Tibial nerve (tissue), 4 donors: ENCODE data around the gene OR51E1. TPM values are rescaled to one million over a fixed set of nuclear protein-coding genes. Genes with fewer than 3 reads are reported as not detected.

Source experiments
- DNase-seq, 2 donors: peaks; one replicate each; pipeline ENCODE4 v3.0.0-alpha.2; 2019; ENCODE audit warnings: low spot score in 2 of 2
- H3K27ac ChIP-seq, 4 donors: fragments of 200-600 bp; sonication (generic) in 3 of 4; one replicate each; pipeline ENCODE4 v1.5.1; 2017 to 2019; ENCODE audit warnings: mild to moderate bottlenecking in 1 of 4
- H3K27me3 ChIP-seq, 2 donors: fragments of 200-600 bp; sonication (generic) in 1 of 2; one replicate each; pipeline versions ENCODE4 v1.5.1 to v1.6.0; 2017 to 2019
- H3K36me3 ChIP-seq, 3 donors: fragments of 200-600 bp; sonication (generic); one replicate each; pipeline ENCODE4 v1.5.1; 2018 to 2019
- H3K4me1 ChIP-seq, 4 donors: fragments of 200-600 bp; sonication (generic) in 3 of 4; one replicate each; pipeline ENCODE4 v1.5.1; 2017 to 2019
- H3K4me3 ChIP-seq, 4 donors: fragments of 200-600 bp; sonication (generic) in 3 of 4; one replicate each; pipeline ENCODE4 v1.5.1; 2017 to 2019; ENCODE audit warnings: mild to moderate bottlenecking in 1 of 4, moderate library complexity in 1 of 4
- H3K9me3 ChIP-seq, 4 donors: fragments of 200-600 bp; sonication (generic) in 3 of 4; one replicate each; pipeline ENCODE4 v1.5.1; 2017 to 2019
- CTCF ChIP-seq, 5 experiments: fragments of 200-600 bp in 3 of 5; fragments of 450-650 bp in 2 of 5; sonication (generic) in 3 of 5; IDR thresholded peaks; one replicate each; pipeline ENCODE4 v1.5.1; 2016 to 2019; ENCODE audit warnings: antibody characterized with exemption in 5 of 5, mild to moderate bottlenecking in 3 of 5, moderate library complexity in 2 of 5
- EP300 ChIP-seq, 2 donors: sonication (generic); formaldehyde crosslinking; IDR thresholded peaks; one replicate each; pipeline ENCODE4 v1.6.1; 2017; ENCODE audit warnings: antibody characterized with exemption in 2 of 2, mild to moderate bottlenecking in 1 of 2
- POLR2A ChIP-seq, 2 donors: fragments of 450-650 bp; IDR thresholded peaks; one replicate each; pipeline ENCODE4 v1.6.1; 2017; ENCODE audit warnings: antibody characterized with exemption in 2 of 2, mild to moderate bottlenecking in 2 of 2, moderate library complexity in 2 of 2
- WGBS, 2 donors: methylation state at CpG; one replicate each; pipeline ENCODE4 v1.1.5; 2018; 5-methylcytosine and 5-hydroxymethylcytosine counted together
- total RNA-seq, 4 donors: library from RNA; depleted of rRNA; stranded (reverse); fragments of >200 nt; gene quantifications; one replicate each; pipeline ENCODE4 v1.1.0, GENCODE V29; 2016

OR51E1 gene
- total RNA-seq, 4 donors from 2014 or later: 0.21 to 0.39 (median 0.26) TPM

GRCh38 chr11:4697585-4697984, 53.8 kb downstream of the OR51E1 start, which contains the start of gene OR51E2:
Gene OR51E2, minus strand, starts transcription at chr11:4697853. Its CDS starts 15,142 bp downstream, at chr11:4682711.
- Histone ChIP-seq H3K9me3 (no peaks in the 10 kb centered on the region), H3K4me1 (peaks cover 0 to 3% (median 0%) of the 10 kb centered on the region in 4 donors), H3K4me3 (no peak within 1 kb of the TSS), H3K36me3 (no peaks in the 10 kb centered on the region), H3K27ac (no peak within 1 kb of the TSS), H3K27me3 (no peaks in the 10 kb centered on the region)
- DNase-seq: no peak
- 37 to 50% methylated on average over 3 of the region's 3 CpGs for WGBS, 2 donors
- no peak for TF ChIP-seq EP300 (IDR thresholded peaks at IDR 0.05)
- no peak for TF ChIP-seq CTCF (IDR thresholded peaks at IDR 0.05)
- TF ChIP-seq POLR2A (IDR thresholded peaks at IDR 0.05): no peak

DNA sequence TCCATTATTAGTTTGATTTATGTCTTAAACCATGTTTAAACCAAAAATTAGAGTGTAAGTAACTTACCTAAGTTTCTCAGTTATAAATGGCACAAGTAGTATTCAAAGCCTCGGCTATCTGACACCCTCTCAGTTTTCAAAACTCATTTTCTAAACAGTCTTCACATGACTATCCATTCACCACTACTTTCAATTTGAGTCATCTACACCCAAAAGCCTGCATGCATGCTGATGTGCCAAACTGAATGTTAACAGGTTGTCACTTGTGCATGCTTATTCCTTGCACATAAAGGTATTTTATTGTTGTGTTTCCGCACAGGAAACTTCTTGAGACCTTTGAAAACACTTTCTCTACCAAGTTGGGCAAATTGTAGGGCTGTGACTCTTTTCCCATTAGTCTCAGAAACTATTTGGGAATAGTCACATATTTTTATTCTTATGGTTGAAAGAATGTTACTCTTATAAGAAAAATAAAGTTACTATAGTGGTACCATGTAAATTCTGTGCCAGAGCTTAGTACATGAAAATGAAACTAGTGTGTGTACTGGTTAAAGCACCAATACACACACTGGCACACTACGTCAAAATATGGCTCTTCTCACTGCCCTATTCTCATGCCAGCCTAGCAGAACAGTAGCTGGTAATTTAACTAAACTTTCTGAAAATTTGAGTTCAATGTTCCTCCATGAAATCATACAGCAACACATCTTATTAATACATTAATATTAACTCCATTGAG, 56.1 kb downstream of the OR51E1 start:
- no peak for TF ChIP-seq EP300 (IDR thresholded peaks at IDR 0.05)
- TF ChIP-seq POLR2A (IDR thresholded peaks at IDR 0.05): no peak
- no peak for TF ChIP-seq CTCF (IDR thresholded peaks at IDR 0.05)
- no peaks in the 10 kb centered on the region for H3K9me3 ChIP-seq
- no peak overlapping the region for H3K27ac ChIP-seq
- H3K4me1 ChIP-seq: peaks cover 0 to 2% (median 0%) of the 10 kb centered on the region in 4 donors
- 90% methylated on average over 3 of the region's 3 CpGs for WGBS, 2 donors
- H3K36me3 ChIP-seq: no peaks in the 10 kb centered on the region
- no peak overlapping the region for H3K4me3 ChIP-seq
- DNase-seq: no peak
- no peaks in the 10 kb centered on the region for H3K27me3 ChIP-seq

- H3K4me1 ChIP-seq: no peaks in the 10 kb centered on the region
- H3K9me3 ChIP-seq: no peaks in the 10 kb centered on the region
- no peaks in the 10 kb centered on the region for H3K27me3 ChIP-seq
- no peak overlapping the region for H3K4me3 ChIP-seq
- no peak for TF ChIP-seq CTCF (IDR thresholded peaks at IDR 0.05)
- TF ChIP-seq POLR2A (IDR thresholded peaks at IDR 0.05): no peak
- TF ChIP-seq EP300 (IDR thresholded peaks at IDR 0.05): no peak
- H3K36me3 ChIP-seq: no peaks in the 10 kb centered on the region
- no peak for DNase-seq
- WGBS, 2 donors: 66 to 79% methylated on average over 1 of the region's 1 CpG
- H3K27ac ChIP-seq: no peak overlapping the region
These were observed 56.6 kb downstream of the OR51E1 start for GRCh38 chr11:4700436-4700820.

DNA sequence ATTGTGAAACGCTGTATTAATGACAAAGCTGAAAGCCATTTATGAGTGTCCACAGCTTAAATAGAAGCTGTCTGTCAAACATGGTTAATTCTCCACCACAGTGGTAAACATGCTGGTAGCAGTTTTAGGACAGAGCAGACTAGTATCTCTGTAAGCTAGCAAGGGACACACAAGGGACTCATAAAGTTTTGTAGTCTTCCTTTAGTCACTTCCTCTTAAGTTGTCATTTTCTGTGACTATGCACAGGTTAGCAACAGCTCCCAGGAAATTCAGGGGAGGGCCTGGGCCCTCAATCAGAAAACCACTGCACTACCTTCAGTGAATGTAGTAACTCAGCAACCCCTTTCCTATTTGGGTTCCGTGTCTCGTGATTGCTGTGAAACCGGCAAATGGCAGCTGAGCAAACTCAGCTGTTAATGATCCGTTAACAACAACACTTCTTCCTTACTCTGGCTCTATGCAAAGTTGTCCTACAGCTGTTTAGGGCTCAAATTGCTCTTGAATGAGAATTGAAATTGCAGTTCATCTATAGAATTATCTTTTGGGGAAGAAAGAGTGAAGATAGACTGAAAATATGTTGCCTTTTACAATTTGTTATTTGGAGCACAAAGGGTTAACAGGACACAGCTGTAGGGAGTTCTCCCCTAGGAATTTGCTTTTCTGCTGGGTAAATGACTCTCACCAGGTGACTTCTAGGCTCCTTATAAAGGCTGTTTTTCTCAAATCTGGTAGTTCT, 60.4 kb downstream of the OR51E1 start, which contains the start of gene MMP26:
TSS of gene MMP26 (plus strand) at position 731 of the 736 bp plus-strand sequence.
- no peak for TF ChIP-seq POLR2A (IDR thresholded peaks at IDR 0.05)
- TF ChIP-seq EP300 (IDR thresholded peaks at IDR 0.05): no peak
- no peak for TF ChIP-seq CTCF (IDR thresholded peaks at IDR 0.05)
- H3K27me3 ChIP-seq: no peaks in the 10 kb centered on the region
- H3K4me1 ChIP-seq: no peaks in the 10 kb centered on the region
- H3K27ac ChIP-seq: no peak within 1 kb of the TSS
- H3K36me3 ChIP-seq: no peaks in the 10 kb centered on the region
- DNase-seq: no peak
- no peak within 1 kb of the TSS for H3K4me3 ChIP-seq
- no peaks in the 10 kb centered on the region for H3K9me3 ChIP-seq
- WGBS, 2 donors: 32 to 35% methylated on average over 5 of the region's 5 CpGs

DNA sequence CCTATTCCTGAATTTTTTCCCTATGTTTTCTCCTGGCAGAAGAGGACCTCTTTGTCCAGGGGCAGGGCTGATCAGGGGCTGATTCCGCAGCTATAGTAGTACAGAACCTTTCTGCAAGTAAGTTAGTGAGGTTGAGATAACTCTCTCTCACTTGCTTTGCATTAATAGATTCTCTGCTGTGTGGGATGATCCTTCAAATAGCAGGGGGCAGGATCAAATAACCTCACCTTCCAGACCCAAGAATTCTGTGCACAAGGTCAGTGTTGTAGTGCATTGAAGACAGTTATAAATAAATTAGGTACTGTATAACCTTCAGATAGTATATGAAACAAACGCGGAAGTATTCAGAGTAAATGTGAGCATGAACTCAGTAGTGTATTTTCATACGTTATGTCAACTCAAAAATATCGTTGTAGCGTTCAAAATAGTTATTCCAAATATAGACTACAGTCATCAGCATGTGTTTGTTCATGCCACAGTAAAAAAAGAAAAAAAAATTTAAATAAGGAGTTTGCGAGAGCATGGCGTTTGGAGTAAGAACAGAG, 61.1 kb downstream of the OR51E1 start:
- DNase-seq: no peak
- Histone ChIP-seq H3K9me3 (no peaks in the 10 kb centered on the region), H3K4me3 (no peak overlapping the region), H3K36me3 (no peaks in the 10 kb centered on the region), H3K27me3 (no peaks in the 10 kb centered on the region), H3K4me1 (no peaks in the 10 kb centered on the region), H3K27ac (no peak overlapping the region)
- 64 to 65% methylated on average over 8 of the region's 8 CpGs for WGBS, 2 donors
- TF ChIP-seq EP300 (IDR thresholded peaks at IDR 0.05) (no peak), CTCF (IDR thresholded peaks at IDR 0.05) (no peak), POLR2A (IDR thresholded peaks at IDR 0.05) (no peak)
